HEK293T (cell line): ENCODE data around the gene OVCA2.

ENCODE experiments used
- ARNT ChIP-seq: fragments of 450-650 bp; IDR thresholded peaks from 2 replicates; pipeline ENCODE4 v1.6.1; 2017; ENCODE audit warnings: mild to moderate bottlenecking
- BHLHE40 ChIP-seq: fragments of 450-650 bp; IDR thresholded peaks from 2 replicates; pipeline ENCODE4 v1.6.1; 2016; ENCODE audit warnings: mild to moderate bottlenecking, moderate library complexity, borderline replicate concordance
- FOXA1 ChIP-seq: fragments of 450-650 bp; IDR thresholded peaks from 2 replicates; pipeline ENCODE4 v1.6.1; 2016; ENCODE audit warnings: mild to moderate bottlenecking
- FOXK2 ChIP-seq: fragments of 450-650 bp; IDR thresholded peaks from 2 replicates; pipeline ENCODE4 v1.6.1; 2016; ENCODE audit warnings: mild to moderate bottlenecking
- SUZ12 ChIP-seq: fragments of 450-650 bp; IDR thresholded peaks from 2 replicates; pipeline ENCODE4 v1.6.1; 2016; ENCODE audit warnings: mild to moderate bottlenecking

DNA sequence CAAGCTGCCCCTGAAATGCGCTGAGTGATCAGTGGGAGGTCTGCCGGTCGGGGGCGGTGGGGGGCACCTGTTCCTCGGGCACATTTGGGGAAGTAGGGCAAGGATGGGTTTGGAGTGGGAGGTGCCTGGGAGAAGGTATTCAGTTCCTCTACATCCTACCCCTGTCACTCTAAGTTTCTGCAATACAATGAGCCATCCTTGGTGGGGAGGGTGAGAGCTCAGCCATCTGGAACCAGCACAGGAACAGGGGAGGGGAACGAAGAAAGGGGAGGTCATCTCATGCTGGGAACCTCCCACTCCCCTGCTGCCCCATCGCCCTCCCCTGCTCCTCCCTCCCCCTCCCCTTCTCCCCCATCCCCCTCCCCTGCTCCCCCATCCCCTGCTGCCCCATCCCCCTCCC lies 7.7 kb upstream of the OVCA2 start:
- TF ChIP-seq FOXA1 (no peak), FOXK2 (no peak), SUZ12 (no peak), BHLHE40 (no peak), ARNT (no peak)
